Progenitor cell of endocrine pancreas (in vitro differentiated cells): Measurements from ENCODE around the gene MMS22L. TPM values are rescaled to one million over a fixed set of nuclear protein-coding genes. Genes with fewer than 3 reads are reported as not detected.

Source experiments
- DNase-seq: peaks from one replicate; pipeline ENCODE4 v3.0.0; 2021; ENCODE audit warnings: low spot score; ENCODE audit not compliant: unreplicated experiment
- H3K27ac Mint-ChIP-seq: 2 replicates; pipeline ENCODE4 v1.8.0; 2021; ENCODE audit warnings: mild to moderate bottlenecking, moderate library complexity, mixed read lengths
- H3K27me3 Mint-ChIP-seq: 2 replicates; pipeline ENCODE4 v1.8.0; 2021; ENCODE audit warnings: mixed read lengths
- H3K36me3 Mint-ChIP-seq: 2 replicates; pipeline ENCODE4 v1.8.0; 2022; ENCODE audit warnings: mixed read lengths; ENCODE audit not compliant: insufficient read depth
- H3K4me1 Mint-ChIP-seq: 2 replicates; pipeline ENCODE4 v1.8.0; 2021; ENCODE audit warnings: low read depth, mixed read lengths
- H3K4me3 Mint-ChIP-seq: 2 replicates; pipeline ENCODE4 v1.8.0; 2021; ENCODE audit warnings: low read depth, mild to moderate bottlenecking, moderate library complexity, mixed read lengths
- H3K9me3 Mint-ChIP-seq: 2 replicates; pipeline ENCODE4 v1.8.0; 2021; ENCODE audit warnings: low read depth, mixed read lengths
- CTCF ChIP-seq: fragments of 200-600 bp; sonication (generic); IDR thresholded peaks from one replicate; pipeline ENCODE4 v1.5.0; 2021; ENCODE audit warnings: antibody characterized with exemption, mild to moderate bottlenecking; ENCODE audit not compliant: unreplicated experiment
- total RNA-seq: library from RNA; stranded (reverse); gene quantifications from 2 replicates; pipeline ENCODE4 v1.2.1, GENCODE V29; 2021

MMS22L gene
- total RNA-seq, 1 donor from 2014 or later: 20.2 TPM

GRCh38 chr6:97195117-97195516 is 87.9 kb downstream of the MMS22L start:
- H3K4me3 Mint-ChIP-seq: no peak overlapping the region
- H3K9me3 Mint-ChIP-seq: no peaks in the 10 kb centered on the region
- peaks cover 3% of the 10 kb centered on the region for H3K36me3 Mint-ChIP-seq
- no peak overlapping the region for H3K27ac Mint-ChIP-seq
- peaks cover 9% of the 10 kb centered on the region for H3K4me1 Mint-ChIP-seq
- TF ChIP-seq CTCF: no peak
- no peak for DNase-seq
- no peaks in the 10 kb centered on the region for H3K27me3 Mint-ChIP-seq

- no peak for TF ChIP-seq CTCF
Observed at GRCh38 chr6:97189767-97190166, 93.2 kb downstream of the MMS22L start.

GRCh38 chr6:97187951-97188350 is 95.1 kb downstream of the MMS22L start:
- no peak for TF ChIP-seq CTCF
- H3K27ac Mint-ChIP-seq: no peak overlapping the region
- peaks cover 2% of the 10 kb centered on the region for H3K4me1 Mint-ChIP-seq
- H3K9me3 Mint-ChIP-seq: no peaks in the 10 kb centered on the region
- no peaks in the 10 kb centered on the region for H3K27me3 Mint-ChIP-seq
- no peaks in the 10 kb centered on the region for H3K36me3 Mint-ChIP-seq
- no peak for DNase-seq
- no peak overlapping the region for H3K4me3 Mint-ChIP-seq

More at GRCh38 chr6:97189767-97190166, 93.2 kb downstream of the MMS22L start:
- H3K27me3 Mint-ChIP-seq: no peaks in the 10 kb centered on the region
- no peak for DNase-seq
- peaks cover 2% of the 10 kb centered on the region for H3K4me1 Mint-ChIP-seq
- no peak overlapping the region for H3K27ac Mint-ChIP-seq
- no peaks in the 10 kb centered on the region for H3K36me3 Mint-ChIP-seq
- H3K9me3 Mint-ChIP-seq: no peaks in the 10 kb centered on the region
- H3K4me3 Mint-ChIP-seq: no peak overlapping the region

GRCh38 chr6:97186416-97186999 is 96.5 kb downstream of the MMS22L start:
- H3K4me1 Mint-ChIP-seq: peaks cover 2% of the 10 kb centered on the region
- no peak overlapping the region for H3K4me3 Mint-ChIP-seq
- peak; percentile 92 for TF ChIP-seq CTCF
- peak; percentile 32 for DNase-seq
- no peak overlapping the region for H3K27ac Mint-ChIP-seq
- H3K27me3 Mint-ChIP-seq: no peaks in the 10 kb centered on the region
- no peaks in the 10 kb centered on the region for H3K36me3 Mint-ChIP-seq
- H3K9me3 Mint-ChIP-seq: no peaks in the 10 kb centered on the region

- Mint-ChIP-seq H3K27me3 (no peaks in the 10 kb centered on the region), H3K27ac (no peak overlapping the region), H3K4me3 (no peak overlapping the region), H3K9me3 (peaks cover 12% of the 10 kb centered on the region), H3K36me3 (peaks cover 20% of the 10 kb centered on the region), H3K4me1 (peaks cover 18% of the 10 kb centered on the region)
- DNase-seq: no peak
- no peak for TF ChIP-seq CTCF
Observed at GRCh38 chr6:97177905-97178304, 105.1 kb downstream of the MMS22L start.
